Measurements from ENCODE around the gene NRXN3.

Gene NRXN3

GRCh38 chr14:79638672-79639266, 1468.6 kb downstream of the NRXN3 start:
- DNase-seq (ENCODE audit: low spot score), result no peak

- no peak for DNase-seq (ENCODE audit: low spot score)
These were observed 1469.4 kb downstream of the NRXN3 start for GRCh38 chr14:79639613-79640012.

GRCh38 chr14:79641371-79641770, 1471.2 kb downstream of the NRXN3 start:
- DNase-seq (ENCODE audit: low spot score), result no peak

- no peak for DNase-seq (ENCODE audit: low spot score)
These were observed 1473.0 kb downstream of the NRXN3 start for GRCh38 chr14:79643132-79643531.

- DNase-seq (ENCODE audit: low spot score), result no peak
These were observed 1475.7 kb downstream of the NRXN3 start for GRCh38 chr14:79645753-79646362.

GRCh38 chr14:79649856-79650255, 1479.7 kb downstream of the NRXN3 start:
- DNase-seq (ENCODE audit: low spot score), result no peak

- DNase-seq (ENCODE audit: low spot score), result no peak
These were observed 1482.5 kb downstream of the NRXN3 start for GRCh38 chr14:79652513-79653307.

GRCh38 chr14:79656056-79656455, 1485.9 kb downstream of the NRXN3 start:
- DNase-seq (ENCODE audit: low spot score), result no peak

GRCh38 chr14:79656496-79656895, 1486.3 kb downstream of the NRXN3 start:
- no peak for DNase-seq (ENCODE audit: low spot score)

- no peak for DNase-seq (ENCODE audit: low spot score)
These were observed 1488.0 kb downstream of the NRXN3 start for GRCh38 chr14:79658221-79658620.

GRCh38 chr14:79658769-79659168, 1488.6 kb downstream of the NRXN3 start:
- no peak for DNase-seq (ENCODE audit: low spot score)

- DNase-seq (ENCODE audit: low spot score), result no peak
These were observed 1490.1 kb downstream of the NRXN3 start for GRCh38 chr14:79660053-79660939.

GRCh38 chr14:79661752-79662151, 1491.6 kb downstream of the NRXN3 start:
- no peak for DNase-seq (ENCODE audit: low spot score)

- no peak for DNase-seq (ENCODE audit: low spot score)
These were observed 1493.3 kb downstream of the NRXN3 start for GRCh38 chr14:79663453-79663852.

- DNase-seq (ENCODE audit: low spot score), result no peak
These were observed 1495.4 kb downstream of the NRXN3 start for GRCh38 chr14:79665556-79665955.

GRCh38 chr14:79668951-79669350, 1498.8 kb downstream of the NRXN3 start:
- no peak for DNase-seq (ENCODE audit: low spot score)

GRCh38 chr14:79670811-79671210, 1500.6 kb downstream of the NRXN3 start:
- no peak for DNase-seq (ENCODE audit: low spot score)

- DNase-seq (ENCODE audit: low spot score), result no peak
These were observed 1509.9 kb downstream of the NRXN3 start for GRCh38 chr14:79680087-79680486.

- no peak for DNase-seq (ENCODE audit: low spot score)
These were observed 1516.0 kb downstream of the NRXN3 start for GRCh38 chr14:79686196-79686595.

GRCh38 chr14:79690960-79691359, 1520.8 kb downstream of the NRXN3 start:
- no peak for DNase-seq (ENCODE audit: low spot score)

GRCh38 chr14:79693935-79694334, 1523.8 kb downstream of the NRXN3 start:
- no peak for DNase-seq (ENCODE audit: low spot score)

- no peak for DNase-seq (ENCODE audit: low spot score)
These were observed 1525.1 kb downstream of the NRXN3 start for GRCh38 chr14:79695307-79695706.

Data from HuH-7.5 (cell line).